AG04449 (cell line): ENCODE measurements around the gene ADCK2.
"Not testable (repeated sequence)": the region's sequence is repeated elsewhere in the genome, so short reads cannot be mapped to it uniquely, and the experiment has no call there.

Experiments used
- CTCF ChIA-PET: fragments of 350-600 bp; formaldehyde crosslinking; extraction: SDS; loops from one replicate; lab custom pipeline; 2021; ENCODE audit warnings: antibody characterized with exemption; lab: Yijun Ruan, JAX
- POLR2A ChIA-PET: fragments of 400-600, 350-600 bp; formaldehyde crosslinking; extraction: SDS; loops from one replicate; lab custom pipeline; 2020; ENCODE audit warnings: antibody characterized with exemption, inconsistent platforms; lab: Yijun Ruan, JAX
- DNase-seq: peaks from one replicate; pipeline ENCODE4 v3.0.0-alpha.2; 2010; ENCODE audit warnings: low read depth, low spot score
- H3K4me3 ChIP-seq: 2 replicates; pipeline ENCODE4 v1.5.1; 2011; ENCODE audit warnings: low read depth, mild to moderate bottlenecking, control low read depth, low read length
- CTCF ChIP-seq: IDR thresholded peaks from one replicate; pipeline ENCODE4 v1.5.1; 2011; ENCODE audit warnings: mild to moderate bottlenecking, moderate library complexity, low read length, control low read depth, inconsistent platforms; ENCODE audit not compliant: insufficient read depth; ENCODE audit errors: missing control alignments

The ADCK2 gene

GRCh38 chr7:140734096-140734495 lies 61.4 kb downstream of the ADCK2 start:
- TF ChIP-seq CTCF = no peak
- no peak for DNase-seq
- ChIA-PET POLR2A (no interaction called here), CTCF (no interaction called here)
- H3K4me3 ChIP-seq = no peak overlapping the region

- no peak overlapping the region for H3K4me3 ChIP-seq
- ChIA-PET CTCF (interaction anchor here (1.0 kb wide), 1 partner anchor 10 kb away, joined by 5 read pairs; no protein-coding TSS in a partner anchor), POLR2A (no interaction called here)
- DNase-seq = no peak
- TF ChIP-seq CTCF = no peak
These were observed 62.0 kb downstream of the ADCK2 start for GRCh38 chr7:140734729-140735128.

- ChIA-PET POLR2A (no interaction called here), CTCF (interaction anchor here (2.1 kb wide), 1 partner anchor 12 kb away, joined by 7 read pairs; no protein-coding TSS in a partner anchor)
- peak; percentile 28 for DNase-seq
These were observed 65.5 kb downstream of the ADCK2 start for GRCh38 chr7:140738280-140738679.

GRCh38 chr7:140743255-140743654 lies 70.5 kb downstream of the ADCK2 start:
- DNase-seq, POLR2A ChIA-PET, H3K4me3 ChIP-seq: not testable (repeated sequence)
- CTCF ChIA-PET = interaction anchor here (1.0 kb wide), 1 partner anchor 9 kb away, joined by 3 read pairs; no protein-coding TSS in a partner anchor

More at GRCh38 chr7:140738280-140738679, 65.5 kb downstream of the ADCK2 start:
- H3K4me3 ChIP-seq = no peak overlapping the region
- TF ChIP-seq CTCF = no peak

GRCh38 chr7:140744005-140744404 lies 71.3 kb downstream of the ADCK2 start:
- TF ChIP-seq CTCF = no peak
- ChIA-PET CTCF (interaction anchor here (1.0 to 1.3 kb wide), 2 partner anchors 9 to 67 kb away, joined by 3 to 4 read pairs; no protein-coding TSS in a partner anchor), POLR2A (no interaction called here)
- no peak overlapping the region for H3K4me3 ChIP-seq
- no peak for DNase-seq
